Omental fat pad (tissue), 4 donors: ENCODE measurements around the gene OLFM2. TPM values are rescaled to one million over a fixed set of nuclear protein-coding genes. Genes with fewer than 3 reads are reported as not detected.
A peak's percentile ranks its signal among the peaks of the same experiment; 100 is the strongest.
"Not testable (repeated sequence)": the region's sequence is repeated elsewhere in the genome, so short reads cannot be mapped to it uniquely, and the experiment has no call there.

ENCODE experiments used
- ATAC-seq: fragments of 150-250 bp; one replicate; pipeline ENCODE4 v1.9.1; 2016; ENCODE audit warnings: mild to moderate bottlenecking, moderate library complexity; ENCODE audit not compliant: low FRiP score
- DNase-seq: peaks from one replicate; pipeline ENCODE4 v3.0.0-alpha.2; 2019; ENCODE audit warnings: low spot score
- CTCF ChIP-seq, 3 donors: fragments of 450-650 bp; IDR thresholded peaks; one replicate each; pipeline ENCODE4 v1.5.1; 2016 to 2017; ENCODE audit warnings: antibody characterized with exemption in 3 of 3, mild to moderate bottlenecking in 3 of 3, moderate library complexity in 2 of 3
- total RNA-seq, 4 donors: library from RNA; depleted of rRNA; stranded (reverse); fragments of >200 nt; gene quantifications; one replicate each; pipeline ENCODE4 v1.1.0, GENCODE V29; 2016

Gene OLFM2
- total RNA-seq, 4 donors from 2014 or later = 12.9 to 41.3 (median 23.6) TPM

DNA sequence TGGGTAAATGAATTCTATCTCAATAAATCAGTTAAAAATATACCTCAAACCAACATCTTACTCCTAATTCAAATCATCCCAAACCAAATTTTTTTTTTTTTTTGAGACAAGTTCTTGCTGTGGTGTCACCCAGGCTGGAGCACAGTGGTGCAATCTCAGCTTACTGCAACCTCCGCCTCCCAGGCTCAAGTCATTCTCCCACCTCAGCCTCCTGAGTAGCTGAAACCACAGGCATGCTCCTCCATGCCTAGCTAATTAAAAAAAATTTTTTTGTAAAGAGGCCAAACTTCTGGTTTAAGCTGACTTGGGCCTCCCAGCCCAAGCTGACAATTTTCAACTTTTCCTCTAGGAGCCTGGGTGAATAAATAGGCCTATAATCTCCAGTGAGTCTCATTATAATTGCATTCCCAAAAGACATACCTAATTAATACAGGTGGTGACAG, 22.1 kb upstream of the OLFM2 start:
- ATAC-seq = no peak
- no peak for TF ChIP-seq CTCF (IDR thresholded peaks at IDR 0.05)
- DNase-seq = no peak

GRCh38 chr19:9956956-9957355, 20.6 kb upstream of the OLFM2 start:
- TF ChIP-seq CTCF (IDR thresholded peaks at IDR 0.05) = no peak
- DNase-seq (no peak), ATAC-seq (no peak)

GRCh38 chr19:9953802-9954542, 17.7 kb upstream of the OLFM2 start:
- ATAC-seq = no peak
- DNase-seq = no peak
- no peak for TF ChIP-seq CTCF (IDR thresholded peaks at IDR 0.05)

GRCh38 chr19:9952276-9952675, 16.0 kb upstream of the OLFM2 start:
- ATAC-seq = no peak
- DNase-seq = no peak
- no peak for TF ChIP-seq CTCF (IDR thresholded peaks at IDR 0.05)

- DNase-seq (no peak), ATAC-seq (no peak)
- no peak for TF ChIP-seq CTCF (IDR thresholded peaks at IDR 0.05)
Measured at GRCh38 chr19:9947441-9947840, 11.1 kb upstream of the OLFM2 start.

- ATAC-seq, DNase-seq: not testable (repeated sequence)
Measured at GRCh38 chr19:9946528-9947125, 10.3 kb upstream of the OLFM2 start.

- peak; percentile 48 for DNase-seq
- no peak for TF ChIP-seq CTCF (IDR thresholded peaks at IDR 0.05)
- peak; percentile 96 for ATAC-seq
Measured at GRCh38 chr19:9945319-9945966, 9.1 kb upstream of the OLFM2 start.
